ENCODE data around the gene TTC3. TPM values are rescaled to one million over a fixed set of nuclear protein-coding genes. Genes with fewer than 3 reads are reported as not detected.
A peak's percentile ranks its signal among the peaks of the same experiment; 100 is the strongest.

Gene TTC3
- total RNA-seq, 1 donor from 2014 or later = 262 TPM

GRCh38 chr21:37059181-37059580, 13.9 kb upstream of the TTC3 start:
- H3K4me1 ChIP-seq (ENCODE audit: control insufficient read depth in 3 of 3, insufficient read depth in 3 of 3, low read length in 3 of 3) = peaks cover 0 to 4% (median 3%) of the 10 kb centered on the region in 3 donors
- H3K27ac ChIP-seq (ENCODE audit: low read depth, low read length) = no peak overlapping the region
- no peak overlapping the region for H3K4me3 ChIP-seq (ENCODE audit: low read length in 3 of 3)
- no peaks in the 10 kb centered on the region for H3K27me3 ChIP-seq (ENCODE audit: control insufficient read depth in 3 of 3, insufficient read depth in 3 of 3, low read length in 3 of 3)
- H3K9ac ChIP-seq (ENCODE audit: low read depth in 1 of 3, low read length in 3 of 3) = no peak overlapping the region
- no peaks in the 10 kb centered on the region for H3K36me3 ChIP-seq (ENCODE audit: control insufficient read depth in 3 of 3, insufficient read depth in 3 of 3, low read length in 3 of 3)
- H3K9me3 ChIP-seq (ENCODE audit: control insufficient read depth in 3 of 3, low read length in 3 of 3) = no peaks in the 10 kb centered on the region

DNA sequence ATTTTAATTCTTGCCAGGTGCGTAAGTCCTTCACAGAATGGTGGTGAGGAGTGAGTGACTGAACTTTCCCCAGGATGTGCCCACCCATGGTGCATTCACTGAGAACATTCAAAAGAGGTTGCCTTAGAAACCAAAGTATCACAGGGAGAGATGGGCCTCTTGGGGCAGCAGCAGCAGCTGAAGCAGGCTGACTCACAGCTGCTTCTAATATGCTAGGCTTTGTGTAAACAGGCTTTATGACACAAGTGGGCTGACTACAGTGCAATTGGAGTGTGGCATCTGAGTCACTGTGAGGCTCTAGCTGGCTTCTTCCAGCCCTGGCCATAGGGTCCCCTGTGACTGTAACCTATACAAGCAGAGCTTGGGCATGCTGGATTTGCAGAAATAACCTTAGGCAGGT, 12.8 kb upstream of the TTC3 start:
- Histone ChIP-seq H3K27ac (ENCODE audit: low read depth, low read length) (no peak overlapping the region), H3K9ac (ENCODE audit: low read depth in 1 of 3, low read length in 3 of 3) (no peak overlapping the region), H3K9me3 (ENCODE audit: control insufficient read depth in 3 of 3, low read length in 3 of 3) (no peaks in the 10 kb centered on the region), H3K27me3 (ENCODE audit: control insufficient read depth in 3 of 3, insufficient read depth in 3 of 3, low read length in 3 of 3) (no peaks in the 10 kb centered on the region), H3K4me3 (ENCODE audit: low read length in 3 of 3) (no peak overlapping the region), H3K4me1 (ENCODE audit: control insufficient read depth in 3 of 3, insufficient read depth in 3 of 3, low read length in 3 of 3) (peaks cover 0 to 4% (median 3%) of the 10 kb centered on the region in 3 donors), H3K36me3 (ENCODE audit: control insufficient read depth in 3 of 3, insufficient read depth in 3 of 3, low read length in 3 of 3) (peaks cover 0 to 9% (median 8%) of the 10 kb centered on the region in 3 donors)

- H3K36me3 ChIP-seq (ENCODE audit: control insufficient read depth in 3 of 3, insufficient read depth in 3 of 3, low read length in 3 of 3) = peaks cover 0 to 13% (median 11%) of the 10 kb centered on the region in 3 donors
- H3K27ac ChIP-seq (ENCODE audit: low read depth, low read length) = no peak overlapping the region
- no peaks in the 10 kb centered on the region for H3K27me3 ChIP-seq (ENCODE audit: control insufficient read depth in 3 of 3, insufficient read depth in 3 of 3, low read length in 3 of 3)
- H3K9me3 ChIP-seq (ENCODE audit: control insufficient read depth in 3 of 3, low read length in 3 of 3) = no peaks in the 10 kb centered on the region
- peaks cover 0 to 4% (median 3%) of the 10 kb centered on the region in 3 donors for H3K4me1 ChIP-seq (ENCODE audit: control insufficient read depth in 3 of 3, insufficient read depth in 3 of 3, low read length in 3 of 3)
- no peak overlapping the region for H3K9ac ChIP-seq (ENCODE audit: low read depth in 1 of 3, low read length in 3 of 3)
- H3K4me3 ChIP-seq (ENCODE audit: low read length in 3 of 3) = no peak overlapping the region
Measured at GRCh38 chr21:37061926-37062592, 11.0 kb upstream of the TTC3 start.

DNA sequence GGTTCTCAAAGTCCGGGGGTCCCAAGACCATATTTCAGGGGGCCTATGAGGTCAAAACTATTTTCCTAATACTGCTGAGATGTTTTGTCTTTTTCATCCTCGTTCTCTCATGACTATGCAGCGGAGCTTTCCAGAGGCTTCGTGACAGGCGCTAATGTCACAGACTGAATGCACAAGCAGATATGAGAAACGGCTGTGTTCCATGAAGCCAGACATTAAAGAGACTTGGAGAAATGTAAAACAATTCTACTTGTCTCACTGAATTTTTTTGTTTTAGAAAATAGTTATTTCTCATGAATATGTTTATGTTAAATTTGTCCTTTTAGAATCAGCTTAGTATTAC, 10.5 kb upstream of the TTC3 start:
- Histone ChIP-seq H3K4me1 (ENCODE audit: control insufficient read depth in 3 of 3, insufficient read depth in 3 of 3, low read length in 3 of 3) (peaks cover 0 to 4% (median 3%) of the 10 kb centered on the region in 3 donors), H3K27me3 (ENCODE audit: control insufficient read depth in 3 of 3, insufficient read depth in 3 of 3, low read length in 3 of 3) (no peaks in the 10 kb centered on the region), H3K27ac (ENCODE audit: low read depth, low read length) (no peak overlapping the region), H3K9me3 (ENCODE audit: control insufficient read depth in 3 of 3, low read length in 3 of 3) (no peaks in the 10 kb centered on the region), H3K36me3 (ENCODE audit: control insufficient read depth in 3 of 3, insufficient read depth in 3 of 3, low read length in 3 of 3) (peaks cover 0 to 18% (median 12%) of the 10 kb centered on the region in 3 donors), H3K4me3 (ENCODE audit: low read length in 3 of 3) (no peak overlapping the region), H3K9ac (ENCODE audit: low read depth in 1 of 3, low read length in 3 of 3) (no peak overlapping the region)

DNA sequence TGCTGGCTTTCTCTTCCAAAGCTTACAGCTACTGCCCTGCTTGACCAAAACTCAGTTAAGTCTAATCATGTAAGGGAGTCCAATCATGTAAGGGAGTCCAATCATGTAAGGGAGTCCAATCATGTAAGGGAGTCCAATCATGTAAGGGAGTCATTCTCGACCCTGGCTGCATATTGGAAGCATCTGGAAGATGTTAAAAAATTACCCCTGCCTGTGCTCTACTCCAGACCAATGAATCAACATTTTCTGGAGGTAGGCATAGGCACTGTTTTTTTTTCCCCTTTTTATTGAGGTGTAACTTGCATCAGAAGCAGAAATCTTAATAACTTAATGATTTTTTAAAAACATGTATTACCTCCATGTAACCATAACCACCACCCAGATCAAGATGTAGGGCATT, 9.6 kb upstream of the TTC3 start:
- no peaks in the 10 kb centered on the region for H3K9me3 ChIP-seq (ENCODE audit: control insufficient read depth in 3 of 3, low read length in 3 of 3)

DNA sequence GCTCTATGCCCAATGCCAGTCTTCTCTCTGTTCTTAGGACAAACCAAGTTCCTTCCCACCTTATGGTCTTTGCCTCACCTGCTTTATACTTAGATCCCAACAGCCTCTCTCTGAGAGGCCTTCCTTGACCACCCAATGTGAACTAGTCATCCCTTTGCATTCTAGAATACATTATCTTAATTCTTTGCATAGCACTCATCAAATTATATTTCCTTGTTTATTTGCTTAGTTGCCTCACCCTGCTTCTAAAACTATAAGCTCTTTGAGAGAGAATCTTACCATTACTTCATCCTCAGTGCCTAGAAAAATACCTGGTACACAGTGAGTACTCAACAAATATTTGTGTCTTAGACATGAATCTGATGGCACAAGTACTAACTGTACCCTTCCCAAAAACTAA, 8.2 kb upstream of the TTC3 start:
- Histone ChIP-seq H3K9me3 (ENCODE audit: control insufficient read depth in 3 of 3, low read length in 3 of 3) (peaks cover 0 to 2% (median 0%) of the 10 kb centered on the region in 3 donors), H3K4me3 (ENCODE audit: low read length in 3 of 3) (no peak overlapping the region), H3K4me1 (ENCODE audit: control insufficient read depth in 3 of 3, insufficient read depth in 3 of 3, low read length in 3 of 3) (peaks cover 0 to 4% (median 0%) of the 10 kb centered on the region in 3 donors), H3K27me3 (ENCODE audit: control insufficient read depth in 3 of 3, insufficient read depth in 3 of 3, low read length in 3 of 3) (no peaks in the 10 kb centered on the region), H3K27ac (ENCODE audit: low read depth, low read length) (no peak overlapping the region), H3K9ac (ENCODE audit: low read depth in 1 of 3, low read length in 3 of 3) (no peak overlapping the region), H3K36me3 (ENCODE audit: control insufficient read depth in 3 of 3, insufficient read depth in 3 of 3, low read length in 3 of 3) (peaks cover 8 to 29% (median 18%) of the 10 kb centered on the region in 3 donors)

More for the DNA sequence above, 9.6 kb upstream of the TTC3 start:
- Histone ChIP-seq H3K27me3 (ENCODE audit: control insufficient read depth in 3 of 3, insufficient read depth in 3 of 3, low read length in 3 of 3) (no peaks in the 10 kb centered on the region), H3K36me3 (ENCODE audit: control insufficient read depth in 3 of 3, insufficient read depth in 3 of 3, low read length in 3 of 3) (peaks cover under 1 to 20% (median 13%) of the 10 kb centered on the region in 3 donors), H3K27ac (ENCODE audit: low read depth, low read length) (no peak overlapping the region), H3K9ac (ENCODE audit: low read depth in 1 of 3, low read length in 3 of 3) (no peak overlapping the region), H3K4me1 (ENCODE audit: control insufficient read depth in 3 of 3, insufficient read depth in 3 of 3, low read length in 3 of 3) (peaks cover 0 to 4% (median under 1%) of the 10 kb centered on the region in 3 donors), H3K4me3 (ENCODE audit: low read length in 3 of 3) (no peak overlapping the region)

DNA sequence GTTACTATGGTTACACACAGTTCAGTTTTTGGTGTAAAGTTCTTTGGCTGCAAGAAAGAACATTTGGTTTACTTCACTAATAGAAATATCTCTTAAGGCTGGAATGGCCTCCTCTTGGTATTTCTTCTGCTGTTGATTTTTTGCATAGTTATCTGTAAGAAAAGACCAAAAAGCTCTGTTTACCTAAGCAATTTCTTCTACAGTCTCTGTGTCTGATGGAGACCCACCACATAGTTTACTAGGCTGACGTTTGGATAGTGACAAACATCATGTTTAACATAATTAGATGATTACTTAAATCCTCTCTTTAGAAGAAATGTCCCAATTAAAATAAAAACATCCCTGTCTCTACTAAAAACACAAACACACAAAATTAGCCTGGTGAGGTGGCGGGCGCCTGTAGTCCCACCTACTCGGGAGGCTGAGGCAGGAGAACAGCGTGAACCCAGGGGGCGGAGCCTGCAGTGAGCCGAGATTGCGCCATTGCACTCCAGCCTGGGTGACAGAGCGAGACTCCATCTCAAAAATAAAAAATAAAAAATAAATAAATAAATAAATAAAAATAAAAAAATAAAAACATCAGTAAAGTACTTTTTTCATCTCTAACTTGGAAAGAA, 7.4 kb upstream of the TTC3 start:
- H3K9me3 ChIP-seq (ENCODE audit: control insufficient read depth in 3 of 3, low read length in 3 of 3) = peaks cover 0 to 2% (median 0%) of the 10 kb centered on the region in 3 donors
- H3K9ac ChIP-seq (ENCODE audit: low read depth in 1 of 3, low read length in 3 of 3) = no peak overlapping the region
- peaks cover 8 to 37% (median 19%) of the 10 kb centered on the region in 3 donors for H3K36me3 ChIP-seq (ENCODE audit: control insufficient read depth in 3 of 3, insufficient read depth in 3 of 3, low read length in 3 of 3)
- peaks cover 0 to 4% (median 0%) of the 10 kb centered on the region in 3 donors for H3K4me1 ChIP-seq (ENCODE audit: control insufficient read depth in 3 of 3, insufficient read depth in 3 of 3, low read length in 3 of 3)
- no peak overlapping the region for H3K27ac ChIP-seq (ENCODE audit: low read depth, low read length)
- H3K4me3 ChIP-seq (ENCODE audit: low read length in 3 of 3) = no peak overlapping the region
- H3K27me3 ChIP-seq (ENCODE audit: control insufficient read depth in 3 of 3, insufficient read depth in 3 of 3, low read length in 3 of 3) = no peaks in the 10 kb centered on the region

GRCh38 chr21:37071561-37072273, 1.3 kb upstream of the TTC3 start:
- Histone ChIP-seq H3K4me1 (ENCODE audit: control insufficient read depth in 3 of 3, insufficient read depth in 3 of 3, low read length in 3 of 3) (peaks cover 14 to 31% (median 18%) of the 10 kb centered on the region in 3 donors), H3K27me3 (ENCODE audit: control insufficient read depth in 3 of 3, insufficient read depth in 3 of 3, low read length in 3 of 3) (no peaks in the 10 kb centered on the region), H3K9me3 (ENCODE audit: control insufficient read depth in 3 of 3, low read length in 3 of 3) (peaks cover 0 to 2% (median 0%) of the 10 kb centered on the region in 3 donors), H3K36me3 (ENCODE audit: control insufficient read depth in 3 of 3, insufficient read depth in 3 of 3, low read length in 3 of 3) (peaks cover 8 to 27% (median 9%) of the 10 kb centered on the region in 3 donors), H3K9ac (ENCODE audit: low read depth in 1 of 3, low read length in 3 of 3) (peak overlapping the region; percentile 87 to 94 (median 93)), H3K27ac (ENCODE audit: low read depth, low read length) (peak overlapping the region; percentile 97), H3K4me3 (ENCODE audit: low read length in 3 of 3) (peak overlapping the region; percentile 83 to 99 (median 89))

GRCh38 chr21:37072274-37072987, 623 bp upstream of the TTC3 start:
- H3K27me3 ChIP-seq (ENCODE audit: control insufficient read depth in 3 of 3, insufficient read depth in 3 of 3, low read length in 3 of 3) = no peaks in the 10 kb centered on the region
- peaks cover 14 to 31% (median 18%) of the 10 kb centered on the region in 3 donors for H3K4me1 ChIP-seq (ENCODE audit: control insufficient read depth in 3 of 3, insufficient read depth in 3 of 3, low read length in 3 of 3)
- H3K9ac ChIP-seq (ENCODE audit: low read depth in 1 of 3, low read length in 3 of 3) = peak overlapping the region; percentile 87 to 94 (median 93)
- peaks cover 6 to 21% (median 8%) of the 10 kb centered on the region in 3 donors for H3K36me3 ChIP-seq (ENCODE audit: control insufficient read depth in 3 of 3, insufficient read depth in 3 of 3, low read length in 3 of 3)
- H3K9me3 ChIP-seq (ENCODE audit: control insufficient read depth in 3 of 3, low read length in 3 of 3) = peaks cover 0 to 2% (median 0%) of the 10 kb centered on the region in 3 donors
- H3K27ac ChIP-seq (ENCODE audit: low read depth, low read length) = peak overlapping the region; percentile 97
- peak overlapping the region; percentile 83 to 99 (median 89) for H3K4me3 ChIP-seq (ENCODE audit: low read length in 3 of 3)

All from skeletal muscle tissue (tissue), 4 donors.